LNCaP clone FGC (cell line): ENCODE measurements around the gene EFR3B.
"Not testable (repeated sequence)": the region's sequence is repeated elsewhere in the genome, so short reads cannot be mapped to it uniquely, and the experiment has no call there.

Experiments
- DNase-seq: peaks from one replicate; pipeline ENCODE4 v3.0.0-alpha.2; 2011; ENCODE audit warnings: low read depth
- H3K4me3 ChIP-seq: 2 replicates; pipeline ENCODE4 v1.5.1; 2011; ENCODE audit warnings: mild to moderate bottlenecking, low read depth, low read length, control low read depth
- TF ChIP-seq, protein P1 (sequence below): IDR thresholded peaks from 2 replicates; pipeline ENCODE4 v1.5.1; 2012; ENCODE audit warnings: mild to moderate bottlenecking; ENCODE audit not compliant: control insufficient read depth, insufficient read depth; ENCODE audit errors: extremely low read depth

The EFR3B gene

GRCh38 chr2:25089605-25090315 is 47.9 kb downstream of the EFR3B start:
- H3K4me3 ChIP-seq = no peak overlapping the region
- no peak for DNase-seq
- TF ChIP-seq, protein P1, sequence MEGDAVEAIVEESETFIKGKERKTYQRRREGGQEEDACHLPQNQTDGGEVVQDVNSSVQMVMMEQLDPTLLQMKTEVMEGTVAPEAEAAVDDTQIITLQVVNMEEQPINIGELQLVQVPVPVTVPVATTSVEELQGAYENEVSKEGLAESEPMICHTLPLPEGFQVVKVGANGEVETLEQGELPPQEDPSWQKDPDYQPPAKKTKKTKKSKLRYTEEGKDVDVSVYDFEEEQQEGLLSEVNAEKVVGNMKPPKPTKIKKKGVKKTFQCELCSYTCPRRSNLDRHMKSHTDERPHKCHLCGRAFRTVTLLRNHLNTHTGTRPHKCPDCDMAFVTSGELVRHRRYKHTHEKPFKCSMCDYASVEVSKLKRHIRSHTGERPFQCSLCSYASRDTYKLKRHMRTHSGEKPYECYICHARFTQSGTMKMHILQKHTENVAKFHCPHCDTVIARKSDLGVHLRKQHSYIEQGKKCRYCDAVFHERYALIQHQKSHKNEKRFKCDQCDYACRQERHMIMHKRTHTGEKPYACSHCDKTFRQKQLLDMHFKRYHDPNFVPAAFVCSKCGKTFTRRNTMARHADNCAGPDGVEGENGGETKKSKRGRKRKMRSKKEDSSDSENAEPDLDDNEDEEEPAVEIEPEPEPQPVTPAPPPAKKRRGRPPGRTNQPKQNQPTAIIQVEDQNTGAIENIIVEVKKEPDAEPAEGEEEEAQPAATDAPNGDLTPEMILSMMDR = no peak

DNA sequence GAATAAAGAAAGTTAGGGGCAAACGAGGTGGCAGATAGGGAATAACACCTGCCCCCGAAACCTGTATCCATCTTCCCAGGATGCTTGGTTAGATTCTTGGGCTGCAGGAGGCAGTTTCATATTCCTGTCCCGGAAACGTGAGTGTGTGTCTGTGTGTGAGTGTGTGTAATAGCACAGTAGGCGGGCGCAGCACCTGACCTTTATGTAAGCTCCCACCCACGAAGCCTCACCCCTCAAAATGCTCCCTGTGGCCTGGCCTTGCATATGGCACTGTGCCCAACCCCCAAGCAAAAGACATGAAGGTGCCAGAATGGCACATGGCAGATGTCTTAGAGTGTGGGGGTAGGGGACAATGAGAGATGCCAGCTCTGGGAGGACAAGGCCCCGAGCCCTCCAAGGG is 48.9 kb downstream of the EFR3B start:
- TF ChIP-seq, protein P1 = no peak
- H3K4me3 ChIP-seq = no peak overlapping the region
- DNase-seq = no peak

DNA sequence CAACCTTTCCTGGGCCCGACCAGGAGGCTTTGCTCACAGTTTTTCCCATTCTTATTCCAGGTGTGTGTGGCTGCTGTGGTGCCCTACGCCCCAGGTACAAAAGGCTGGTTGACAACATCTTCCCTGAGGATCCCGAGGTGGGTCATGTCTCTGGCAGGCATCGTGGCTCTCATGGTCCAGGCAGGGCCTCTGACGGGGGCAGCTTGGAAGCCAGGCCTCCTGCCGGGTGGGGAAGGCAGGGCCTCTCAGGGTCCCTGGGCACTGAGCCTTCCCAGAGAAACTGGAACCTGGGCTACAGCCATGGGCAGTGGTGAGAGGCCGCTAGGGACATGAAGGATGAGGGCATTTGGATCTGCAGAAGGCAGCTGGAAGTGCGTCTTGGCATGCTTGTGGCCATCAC is 49.4 kb downstream of the EFR3B start:
- DNase-seq = no peak

DNA sequence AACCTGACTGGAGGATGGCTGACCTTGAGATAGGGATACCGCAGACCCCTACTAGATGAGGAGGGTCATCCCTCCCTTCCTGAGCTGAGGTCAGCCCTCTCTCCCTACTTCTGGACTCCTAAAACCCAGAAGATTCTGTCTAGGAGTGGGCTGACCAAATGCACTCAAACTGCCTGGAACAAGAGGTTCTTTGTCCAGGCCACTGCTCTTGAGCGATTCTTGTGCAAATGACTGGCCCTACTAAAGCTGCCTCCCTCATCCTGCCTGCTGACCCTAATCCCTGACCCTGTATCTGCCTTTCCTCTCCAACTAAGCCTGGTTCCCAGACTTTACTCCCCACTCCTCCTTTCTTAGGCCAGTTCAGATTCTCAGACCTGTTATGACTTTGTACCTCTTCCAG is 56.2 kb downstream of the EFR3B start:
- TF ChIP-seq, protein P1 = no peak
- no peak for DNase-seq
- H3K4me3 ChIP-seq = no peak overlapping the region

More for the DNA sequence above, 49.4 kb downstream of the EFR3B start:
- no peak overlapping the region for H3K4me3 ChIP-seq
- TF ChIP-seq, protein P1 = no peak

DNA sequence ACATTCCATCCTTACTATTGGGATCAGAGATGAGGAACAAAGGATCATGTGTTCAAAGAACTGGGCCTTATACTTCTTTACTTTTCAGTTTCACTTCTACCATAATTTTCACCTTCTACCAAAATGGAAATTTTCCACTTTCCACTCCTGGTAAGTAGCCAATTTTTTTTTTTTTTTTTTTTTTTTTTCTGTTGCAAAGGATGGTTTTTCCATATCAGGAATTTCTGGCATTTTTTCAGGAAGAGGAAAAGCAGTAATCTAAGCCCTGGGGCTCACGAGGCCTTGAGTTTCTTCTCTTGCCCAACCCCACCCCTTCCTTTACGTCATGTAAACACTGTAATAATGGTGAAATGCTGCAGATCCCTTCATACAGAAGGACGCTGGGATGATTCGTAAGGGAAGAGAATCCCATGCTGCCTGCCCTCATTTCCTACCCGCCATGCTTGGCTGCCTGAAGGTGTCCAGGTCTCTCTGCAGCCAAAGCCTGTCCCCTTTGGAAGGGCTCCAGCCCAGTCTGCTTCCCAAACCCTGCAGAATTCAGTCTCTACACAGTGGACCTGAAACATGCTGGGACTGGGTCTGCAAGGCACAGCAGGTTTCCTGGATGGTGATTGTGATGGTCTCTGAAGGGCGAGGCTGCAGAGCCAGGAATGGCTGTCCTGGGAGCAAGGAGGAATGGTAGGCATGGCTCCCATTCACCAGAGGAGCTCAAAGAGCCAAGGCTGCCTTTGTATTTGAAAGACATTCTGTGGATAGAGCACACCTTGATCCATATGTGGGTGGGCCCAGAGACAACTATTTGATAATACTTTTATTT is 57.0 kb downstream of the EFR3B start:
- DNase-seq = no peak
- TF ChIP-seq, protein P1 = no peak
- no peak overlapping the region for H3K4me3 ChIP-seq

- not testable (repeated sequence) for H3K4me3 ChIP-seq, DNase-seq
Observed at GRCh38 chr2:25102352-25102751, 60.5 kb downstream of the EFR3B start.

DNA sequence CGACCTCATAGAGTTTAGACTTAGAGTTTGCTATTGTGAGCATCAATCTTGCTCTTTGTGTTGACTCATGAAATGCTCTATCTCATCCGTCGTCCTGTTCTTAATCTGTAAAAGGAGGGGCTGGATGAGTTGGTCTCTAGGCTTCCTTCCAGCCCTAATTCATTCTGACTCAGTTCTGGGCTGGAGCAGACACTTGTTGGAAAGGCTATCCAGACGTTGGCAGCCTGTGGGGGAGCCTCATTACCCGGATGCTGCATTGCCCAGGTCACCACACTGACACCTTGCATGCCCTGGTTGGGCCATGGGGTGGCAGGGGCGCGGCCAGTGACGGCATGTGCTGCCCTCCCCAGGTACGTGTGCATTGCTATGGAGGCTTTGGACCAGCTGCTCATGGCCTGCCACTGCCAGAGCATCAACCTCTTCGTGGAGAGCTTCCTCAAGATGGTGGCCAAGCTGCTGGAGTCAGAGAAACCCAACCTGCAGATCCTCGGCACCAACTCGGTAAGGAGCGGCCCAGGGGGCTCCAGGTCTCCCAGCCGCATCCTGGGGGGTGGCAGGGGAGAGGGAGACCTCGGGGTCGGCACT is 61.5 kb downstream of the EFR3B start:
- DNase-seq = no peak
- no peak overlapping the region for H3K4me3 ChIP-seq
- TF ChIP-seq, protein P1 = no peak
